BJ (cell line): ENCODE results near the gene TSPAN33. TPM values are rescaled to one million over a fixed set of nuclear protein-coding genes. Genes with fewer than 3 reads are reported as not detected.

Experiments
- CTCF ChIA-PET: fragments of 350-600 bp; formaldehyde crosslinking; extraction: SDS; loops from one replicate; lab custom pipeline; 2021; ENCODE audit warnings: antibody characterized with exemption, inconsistent platforms; lab: Yijun Ruan, JAX
- POLR2A ChIA-PET: fragments of 300-600 bp; sonication (Branson Sonifier 250); formaldehyde crosslinking; extraction: SDS; loops from one replicate; lab custom pipeline; 2021; ENCODE audit warnings: antibody characterized with exemption; lab: Charles Lee
- DNase-seq: peaks from one replicate; pipeline ENCODE4 v3.0.0-alpha.2; 2011; ENCODE audit warnings: low read depth
- H3K27me3 ChIP-seq: 2 replicates; pipeline ENCODE4 v1.6.0; 2011; ENCODE audit warnings: low read length; ENCODE audit not compliant: control insufficient read depth, insufficient read depth
- H3K36me3 ChIP-seq: 2 replicates; pipeline ENCODE4 v1.5.1; 2011; ENCODE audit warnings: low read length; ENCODE audit not compliant: control insufficient read depth, insufficient read depth
- H3K4me3 ChIP-seq: 2 replicates; pipeline ENCODE4 v1.5.1; 2011; ENCODE audit warnings: low read depth, mild to moderate bottlenecking, control low read depth, low read length
- polyA plus RNA-seq: library from polyadenylated mRNA; depleted of rRNA; stranded (reverse); fragments of >200 nt; gene quantifications from 2 replicates; pipeline ENCODE4 v1.2.3, GENCODE V29; 2011
- TF ChIP-seq, protein P1 (sequence below): IDR thresholded peaks from 2 replicates; pipeline ENCODE4 v1.5.1; 2011; ENCODE audit warnings: low read depth, mild to moderate bottlenecking, control low read depth, inconsistent platforms, low read length, moderate library complexity; ENCODE audit not compliant: insufficient read depth

The TSPAN33 gene
- polyA plus RNA-seq, 1 experiment = 0.29 TPM

GRCh38 chr7:129191272-129191671 lies 46.8 kb downstream of the TSPAN33 start:
- POLR2A ChIA-PET = no interaction called here
- CTCF ChIA-PET = interaction anchor here (1.6 kb wide), 1 partner anchor 27 kb away, joined by 6 read pairs; no protein-coding TSS in a partner anchor
- DNase-seq = no peak
- Histone ChIP-seq H3K4me3 (no peak overlapping the region), H3K36me3 (no peaks in the 10 kb centered on the region), H3K27me3 (peaks cover 2% of the 10 kb centered on the region; the same call in 1 of the 2 replicates)
- TF ChIP-seq, protein P1, sequence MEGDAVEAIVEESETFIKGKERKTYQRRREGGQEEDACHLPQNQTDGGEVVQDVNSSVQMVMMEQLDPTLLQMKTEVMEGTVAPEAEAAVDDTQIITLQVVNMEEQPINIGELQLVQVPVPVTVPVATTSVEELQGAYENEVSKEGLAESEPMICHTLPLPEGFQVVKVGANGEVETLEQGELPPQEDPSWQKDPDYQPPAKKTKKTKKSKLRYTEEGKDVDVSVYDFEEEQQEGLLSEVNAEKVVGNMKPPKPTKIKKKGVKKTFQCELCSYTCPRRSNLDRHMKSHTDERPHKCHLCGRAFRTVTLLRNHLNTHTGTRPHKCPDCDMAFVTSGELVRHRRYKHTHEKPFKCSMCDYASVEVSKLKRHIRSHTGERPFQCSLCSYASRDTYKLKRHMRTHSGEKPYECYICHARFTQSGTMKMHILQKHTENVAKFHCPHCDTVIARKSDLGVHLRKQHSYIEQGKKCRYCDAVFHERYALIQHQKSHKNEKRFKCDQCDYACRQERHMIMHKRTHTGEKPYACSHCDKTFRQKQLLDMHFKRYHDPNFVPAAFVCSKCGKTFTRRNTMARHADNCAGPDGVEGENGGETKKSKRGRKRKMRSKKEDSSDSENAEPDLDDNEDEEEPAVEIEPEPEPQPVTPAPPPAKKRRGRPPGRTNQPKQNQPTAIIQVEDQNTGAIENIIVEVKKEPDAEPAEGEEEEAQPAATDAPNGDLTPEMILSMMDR = no peak

GRCh38 chr7:129193892-129194291 lies 49.4 kb downstream of the TSPAN33 start:
- TF ChIP-seq, protein P1 = no peak
- ChIA-PET CTCF (interaction anchor here (0.6 to 1.5 kb wide), 4 partner anchors 17 to 177 kb away, joined by 3 to 7 read pairs (median 4); no protein-coding TSS in a partner anchor), POLR2A (no interaction called here)
- Histone ChIP-seq H3K4me3 (no peak overlapping the region), H3K27me3 (no peaks in the 10 kb centered on the region; the same call in 1 of the 2 replicates), H3K36me3 (no peaks in the 10 kb centered on the region)
- no peak for DNase-seq

GRCh38 chr7:129197771-129198170 lies 53.3 kb downstream of the TSPAN33 start:
- ChIA-PET CTCF (interaction anchor here (0.8 to 3.9 kb wide), 5 partner anchors 12 to 100 kb away, joined by 3 to 20 read pairs (median 3); no protein-coding TSS in a partner anchor), POLR2A (no interaction called here)
- TF ChIP-seq, protein P1 = no peak
- DNase-seq = no peak
- H3K4me3 ChIP-seq = no peak overlapping the region
- no peaks in the 10 kb centered on the region for H3K27me3 ChIP-seq
- no peaks in the 10 kb centered on the region for H3K36me3 ChIP-seq

- H3K36me3 ChIP-seq = no peaks in the 10 kb centered on the region
- ChIA-PET POLR2A (interaction anchor here (0.7 kb wide), 1 partner anchor 11 kb away, joined by 29 read pairs; no protein-coding TSS in a partner anchor), CTCF (interaction anchor here (0.6 to 3.9 kb wide), 3 partner anchors 11 to 39 kb away, joined by 4 to 20 read pairs (median 6); no protein-coding TSS in a partner anchor)
- H3K4me3 ChIP-seq = no peak overlapping the region
- TF ChIP-seq, protein P1 = no peak
- no peaks in the 10 kb centered on the region for H3K27me3 ChIP-seq
- no peak for DNase-seq
Observed at GRCh38 chr7:129199406-129199805, 54.9 kb downstream of the TSPAN33 start.

- ChIA-PET CTCF (interaction anchor here (1.4 to 1.5 kb wide), 3 partner anchors 8 to 39 kb away, joined by 4 to 6 read pairs (median 5); no protein-coding TSS in a partner anchor), POLR2A (no interaction called here)
- DNase-seq = no peak
- TF ChIP-seq, protein P1 = no peak
- peaks cover 2% of the 10 kb centered on the region; the same call in 1 of the 2 replicates for H3K36me3 ChIP-seq
- no peak overlapping the region for H3K4me3 ChIP-seq
- H3K27me3 ChIP-seq = no peaks in the 10 kb centered on the region
Observed at GRCh38 chr7:129202058-129202777, 57.7 kb downstream of the TSPAN33 start.
